Gastrocnemius medialis (tissue), 4 donors: Measurements from ENCODE around the gene STN1. TPM values are rescaled to one million over a fixed set of nuclear protein-coding genes. Genes with fewer than 3 reads are reported as not detected.
A peak's percentile ranks its signal among the peaks of the same experiment; 100 is the strongest.

Experiments
- ATAC-seq, 2 donors: fragments of 150-250 bp; one replicate each; pipeline ENCODE4 v1.9.1; 2016
- DNase-seq, 2 donors: peaks; one replicate each; pipeline ENCODE4 v3.0.0-alpha.2; 2019
- H3K27ac ChIP-seq, 4 donors: fragments of 200-600 bp; sonication (generic); 1 replicate in 1 of 4; 2 replicates in 3 of 4; pipeline ENCODE4 v1.5.1; 2016 to 2018; ENCODE audit warnings: mild to moderate bottlenecking in 2 of 4, moderate library complexity in 1 of 4
- H3K27me3 ChIP-seq, 3 donors: fragments of 200-600 bp; sonication (generic) in 2 of 3; 1 replicate in 1 of 3; 2 replicates in 2 of 3; pipeline versions ENCODE4 v1.5.1 to v1.6.0; 2016 to 2019; ENCODE audit warnings: mild to moderate bottlenecking in 1 of 3, moderate library complexity in 1 of 3
- H3K36me3 ChIP-seq, 2 donors: fragments of 200-600 bp; sonication (generic) in 1 of 2; one replicate each; pipeline ENCODE4 v1.5.1; 2017 to 2018
- H3K4me1 ChIP-seq, 2 donors: fragments of 200-600 bp; sonication (generic) in 1 of 2; one replicate each; pipeline ENCODE4 v1.5.1; 2016 to 2017; ENCODE audit warnings: mild to moderate bottlenecking in 2 of 2
- H3K4me3 ChIP-seq, 4 donors: fragments of 200-600 bp; sonication (generic) in 3 of 4; 1 replicate in 1 of 4; 2 replicates in 3 of 4; pipeline ENCODE4 v1.5.1; 2016 to 2019; ENCODE audit warnings: mild to moderate bottlenecking in 2 of 4
- H3K9me3 ChIP-seq, 3 donors: fragments of 200-600 bp; sonication (generic) in 2 of 3; 1 replicate in 1 of 3; 2 replicates in 2 of 3; pipeline ENCODE4 v1.5.1; 2016 to 2019
- CTCF ChIP-seq, 5 experiments: fragments of 450-650 bp in 3 of 5; fragments of 200-600 bp in 2 of 5; sonication (generic) in 2 of 5; IDR thresholded peaks in 4 of 5; conservative IDR thresholded peaks in 1 of 5; 1 replicate in 4 of 5; 2 replicates in 1 of 5; pipeline ENCODE4 v1.5.1; 2016 to 2019; ENCODE audit warnings: antibody characterized with exemption in 5 of 5, mild to moderate bottlenecking in 3 of 5, moderate library complexity in 3 of 5
- POLR2A ChIP-seq, 2 donors: fragments of 450-650 bp; IDR thresholded peaks; one replicate each; pipeline ENCODE4 v1.6.1; 2017; ENCODE audit warnings: antibody characterized with exemption in 2 of 2, mild to moderate bottlenecking in 2 of 2, moderate library complexity in 2 of 2
- in situ Hi-C, 4 donors: fragments of 200-750 bp; cut with MboI; loops; one replicate each; pipeline versions ENCODE4 v1.15.0 to v1.8.0; 2017; ENCODE audit warnings: low sequenced_read_pairs in 4 of 4
- intact Hi-C: fragments of 100-400 bp; cut with DNase I; formaldehyde crosslinking; loops from one replicate; pipeline ENCODE4 v1.15.1; 2023; ENCODE audit warnings: low total_unique reads
- total RNA-seq, 4 donors: library from RNA; depleted of rRNA; stranded (reverse); fragments of >200 nt; gene quantifications; one replicate each; pipeline versions ENCODE4 v1.1.0 to v1.2.3, GENCODE V29; 2016

STN1 gene
- total RNA-seq, 4 donors from 2014 or later: 15.1 to 24.7 (median 20.5) TPM

GRCh38 chr10:103885617-103886016, 32.4 kb downstream of the STN1 start:
- Histone ChIP-seq H3K9me3 (no peaks in the 10 kb centered on the region), H3K36me3 (peaks cover 0 to 22% of the 10 kb centered on the region in 2 donors), H3K4me3 (no peak overlapping the region), H3K4me1 (peaks cover 23 to 39% of the 10 kb centered on the region in 2 donors), H3K27me3 (no peaks in the 10 kb centered on the region), H3K27ac (peak overlapping the region in 2 of 4 donors; percentile 10 to 84)
- intact Hi-C loops (loop anchor here (5.0 kb wide), 1 partner anchor 462 kb away; no protein-coding TSS in a partner anchor), in situ Hi-C loops (loop anchor here in 3 of 4 donors (10.0 to 25.0 kb wide), 4 partner anchors 102 to 327 kb away; partner anchors contain the start of gene SFR1 (in 1 of the 3))
- DNase-seq: no peak
- no peak for ATAC-seq
- TF ChIP-seq POLR2A (IDR thresholded peaks at IDR 0.05): no peak
- TF ChIP-seq CTCF (IDR thresholded peaks at IDR 0.05 in 4 of 5, conservative IDR thresholded peaks at IDR 0.05 in 1 of 5): no peak

GRCh38 chr10:103884681-103885139, 33.3 kb downstream of the STN1 start:
- no peaks in the 10 kb centered on the region for H3K27me3 ChIP-seq
- intact Hi-C loops: loop anchor here (5.0 kb wide), 1 partner anchor 463 kb away; no protein-coding TSS in a partner anchor
- H3K36me3 ChIP-seq: peaks cover 0 to 26% of the 10 kb centered on the region in 2 donors
- in situ Hi-C loops: loop anchor here in 3 of 4 donors (10.0 to 25.0 kb wide), 4 partner anchors 103 to 328 kb away; partner anchors contain the start of gene SFR1 (in 1 of the 3)
- H3K27ac ChIP-seq: peak overlapping the region in 1 of 4 donors; percentile 1
- H3K9me3 ChIP-seq: no peaks in the 10 kb centered on the region
- H3K4me3 ChIP-seq: no peak overlapping the region
- ATAC-seq (peak in 1 of 2 donors; percentile 42), DNase-seq (no peak)
- no peak for TF ChIP-seq POLR2A (IDR thresholded peaks at IDR 0.05)
- TF ChIP-seq CTCF (IDR thresholded peaks at IDR 0.05 in 4 of 5, conservative IDR thresholded peaks at IDR 0.05 in 1 of 5): peak; percentile 46 to 77 (median 69)
- H3K4me1 ChIP-seq: peaks cover 28 to 44% of the 10 kb centered on the region in 2 donors

DNA sequence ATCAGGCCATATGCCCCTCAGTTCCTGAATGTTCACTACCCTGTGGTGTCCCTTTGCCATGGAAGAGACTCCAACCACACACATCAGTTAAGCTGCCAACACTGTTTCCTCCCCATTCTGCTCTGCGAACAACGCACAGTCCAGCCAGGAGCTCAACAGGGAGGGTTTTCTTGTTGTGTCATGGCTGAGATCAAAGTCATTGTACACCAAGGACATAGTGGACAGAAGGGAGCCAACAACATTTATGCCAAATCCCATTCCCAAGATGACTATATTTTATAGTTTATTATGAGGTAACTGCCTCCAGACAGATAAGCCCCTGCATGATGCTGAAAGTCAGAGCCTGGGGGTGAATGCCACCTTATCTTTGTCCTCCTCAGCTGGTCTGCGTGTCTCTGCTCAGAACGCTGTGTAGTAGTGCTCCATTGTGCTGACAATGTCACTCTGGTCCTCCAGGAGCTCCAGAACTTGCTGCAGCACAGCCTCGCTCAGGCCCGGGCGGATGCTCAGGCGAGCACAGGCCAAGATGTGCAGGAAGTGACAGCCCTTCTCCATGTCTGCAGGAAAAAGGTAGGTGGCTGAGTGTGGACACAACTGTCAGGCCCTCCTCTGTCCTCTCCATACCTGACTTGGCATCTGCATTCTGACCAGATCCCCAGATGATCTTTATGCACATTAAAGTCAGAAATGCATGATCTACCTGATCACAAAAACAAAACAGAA, 35.5 kb downstream of the STN1 start:
- no peak for DNase-seq
- H3K27ac ChIP-seq: peak overlapping the region; percentile 27 to 77 (median 54)
- H3K4me3 ChIP-seq: no peak overlapping the region
- TF ChIP-seq POLR2A (IDR thresholded peaks at IDR 0.05) (no peak), CTCF (IDR thresholded peaks at IDR 0.05 in 4 of 5, conservative IDR thresholded peaks at IDR 0.05 in 1 of 5) (no peak)
- H3K9me3 ChIP-seq: no peaks in the 10 kb centered on the region
- intact Hi-C loops: no loop called here
- peak in 1 of 2 donors; percentile 10 for ATAC-seq
- H3K27me3 ChIP-seq: no peaks in the 10 kb centered on the region
- H3K36me3 ChIP-seq: peaks cover 0 to 44% of the 10 kb centered on the region in 2 donors
- in situ Hi-C loops: loop anchor here in 3 of 4 donors (10.0 to 25.0 kb wide), 4 partner anchors 105 to 330 kb away; partner anchors contain the start of gene SFR1 (in 1 of the 3)
- H3K4me1 ChIP-seq: peaks cover 12 to 27% of the 10 kb centered on the region in 2 donors

- Histone ChIP-seq H3K27ac (peak overlapping the region; percentile 27 to 77 (median 54)), H3K9me3 (no peaks in the 10 kb centered on the region), H3K4me1 (peaks cover 10 to 22% of the 10 kb centered on the region in 2 donors), H3K4me3 (no peak overlapping the region), H3K27me3 (no peaks in the 10 kb centered on the region), H3K36me3 (peaks cover 0 to 44% of the 10 kb centered on the region in 2 donors)
- in situ Hi-C loops: loop anchor here in 3 of 4 donors (10.0 to 25.0 kb wide), 4 partner anchors 106 to 331 kb away; partner anchors contain the start of gene SFR1 (in 1 of the 3)
- ATAC-seq: peak; percentile 75 to 78
- DNase-seq: peak; percentile 49 to 74
- no peak for TF ChIP-seq CTCF (IDR thresholded peaks at IDR 0.05 in 4 of 5, conservative IDR thresholded peaks at IDR 0.05 in 1 of 5)
- no peak for TF ChIP-seq POLR2A (IDR thresholded peaks at IDR 0.05)
- intact Hi-C loops: no loop called here
Observed at GRCh38 chr10:103881416-103882284, 36.3 kb downstream of the STN1 start.
